GM19099 (cell line): ENCODE data around the gene AGAP1.

Experiments used
- POLR2A ChIP-seq: IDR thresholded peaks from 3 replicates; pipeline ENCODE4 v1.6.1; 2011; ENCODE audit warnings: low read depth; ENCODE audit not compliant: insufficient read length; ENCODE audit errors: extremely low read depth

The AGAP1 gene

GRCh38 chr2:235527806-235528469 is 34.1 kb downstream of the AGAP1 start:
- no peak for TF ChIP-seq POLR2A

- no peak for TF ChIP-seq POLR2A
Measured at GRCh38 chr2:235529621-235530020, 35.8 kb downstream of the AGAP1 start.

- TF ChIP-seq POLR2A, result no peak
Measured at GRCh38 chr2:235530735-235531134, 36.9 kb downstream of the AGAP1 start.

- no peak for TF ChIP-seq POLR2A
Measured at GRCh38 chr2:235532307-235532706, 38.5 kb downstream of the AGAP1 start.

- no peak for TF ChIP-seq POLR2A
Measured at GRCh38 chr2:235533198-235533597, 39.4 kb downstream of the AGAP1 start.

- no peak for TF ChIP-seq POLR2A
Measured at GRCh38 chr2:235533616-235534385, 40.0 kb downstream of the AGAP1 start.

GRCh38 chr2:235534678-235535422 is 41.0 kb downstream of the AGAP1 start:
- no peak for TF ChIP-seq POLR2A

GRCh38 chr2:235535423-235536130 is 41.7 kb downstream of the AGAP1 start:
- TF ChIP-seq POLR2A, result no peak

- TF ChIP-seq POLR2A, result no peak
Measured at GRCh38 chr2:235536711-235537110, 42.9 kb downstream of the AGAP1 start.

GRCh38 chr2:235537186-235537585 is 43.3 kb downstream of the AGAP1 start:
- no peak for TF ChIP-seq POLR2A

GRCh38 chr2:235537587-235537986 is 43.7 kb downstream of the AGAP1 start:
- no peak for TF ChIP-seq POLR2A

- no peak for TF ChIP-seq POLR2A
Measured at GRCh38 chr2:235538144-235538639, 44.3 kb downstream of the AGAP1 start.

GRCh38 chr2:235538981-235539380 is 45.1 kb downstream of the AGAP1 start:
- TF ChIP-seq POLR2A, result no peak

- no peak for TF ChIP-seq POLR2A
Measured at GRCh38 chr2:235539773-235540172, 45.9 kb downstream of the AGAP1 start.

GRCh38 chr2:235541016-235541415 is 47.2 kb downstream of the AGAP1 start:
- no peak for TF ChIP-seq POLR2A

GRCh38 chr2:235541838-235542549 is 48.2 kb downstream of the AGAP1 start:
- no peak for TF ChIP-seq POLR2A
